LNCaP clone FGC (cell line): Measurements from ENCODE around the gene PTPA.

Source experiments
- DNase-seq: peaks from one replicate; pipeline ENCODE4 v3.0.0-alpha.2; 2011; ENCODE audit warnings: low read depth
- H3K4me3 ChIP-seq: 2 replicates; pipeline ENCODE4 v1.5.1; 2011; ENCODE audit warnings: mild to moderate bottlenecking, low read depth, low read length, control low read depth
- TF ChIP-seq, protein P1 (sequence below): IDR thresholded peaks from 2 replicates; pipeline ENCODE4 v1.5.1; 2012; ENCODE audit warnings: mild to moderate bottlenecking; ENCODE audit not compliant: control insufficient read depth, insufficient read depth; ENCODE audit errors: extremely low read depth

The PTPA gene

DNA sequence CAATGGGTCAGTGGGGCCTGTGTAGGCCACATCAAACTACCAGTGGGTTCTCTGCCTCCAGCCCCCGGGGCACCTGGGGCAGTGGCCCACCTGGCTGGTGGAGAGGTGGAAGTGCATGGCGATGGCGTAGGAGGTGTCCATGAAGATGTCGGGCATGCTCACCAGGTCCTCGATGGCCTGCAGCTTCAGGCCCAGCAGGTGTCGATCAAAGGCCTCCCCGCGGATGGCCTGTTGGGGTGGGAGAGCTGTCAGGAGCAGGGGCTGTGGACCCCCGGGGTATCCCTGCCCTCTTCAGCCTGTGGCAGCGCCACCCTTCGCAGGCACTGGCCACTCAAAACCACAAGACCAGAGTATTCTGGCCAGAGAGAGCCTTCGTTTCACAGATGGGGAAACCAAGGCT lies 15.3 kb upstream of the PTPA start:
- no peak overlapping the region for H3K4me3 ChIP-seq
- no peak for DNase-seq
- TF ChIP-seq, protein P1, sequence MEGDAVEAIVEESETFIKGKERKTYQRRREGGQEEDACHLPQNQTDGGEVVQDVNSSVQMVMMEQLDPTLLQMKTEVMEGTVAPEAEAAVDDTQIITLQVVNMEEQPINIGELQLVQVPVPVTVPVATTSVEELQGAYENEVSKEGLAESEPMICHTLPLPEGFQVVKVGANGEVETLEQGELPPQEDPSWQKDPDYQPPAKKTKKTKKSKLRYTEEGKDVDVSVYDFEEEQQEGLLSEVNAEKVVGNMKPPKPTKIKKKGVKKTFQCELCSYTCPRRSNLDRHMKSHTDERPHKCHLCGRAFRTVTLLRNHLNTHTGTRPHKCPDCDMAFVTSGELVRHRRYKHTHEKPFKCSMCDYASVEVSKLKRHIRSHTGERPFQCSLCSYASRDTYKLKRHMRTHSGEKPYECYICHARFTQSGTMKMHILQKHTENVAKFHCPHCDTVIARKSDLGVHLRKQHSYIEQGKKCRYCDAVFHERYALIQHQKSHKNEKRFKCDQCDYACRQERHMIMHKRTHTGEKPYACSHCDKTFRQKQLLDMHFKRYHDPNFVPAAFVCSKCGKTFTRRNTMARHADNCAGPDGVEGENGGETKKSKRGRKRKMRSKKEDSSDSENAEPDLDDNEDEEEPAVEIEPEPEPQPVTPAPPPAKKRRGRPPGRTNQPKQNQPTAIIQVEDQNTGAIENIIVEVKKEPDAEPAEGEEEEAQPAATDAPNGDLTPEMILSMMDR = no peak

DNA sequence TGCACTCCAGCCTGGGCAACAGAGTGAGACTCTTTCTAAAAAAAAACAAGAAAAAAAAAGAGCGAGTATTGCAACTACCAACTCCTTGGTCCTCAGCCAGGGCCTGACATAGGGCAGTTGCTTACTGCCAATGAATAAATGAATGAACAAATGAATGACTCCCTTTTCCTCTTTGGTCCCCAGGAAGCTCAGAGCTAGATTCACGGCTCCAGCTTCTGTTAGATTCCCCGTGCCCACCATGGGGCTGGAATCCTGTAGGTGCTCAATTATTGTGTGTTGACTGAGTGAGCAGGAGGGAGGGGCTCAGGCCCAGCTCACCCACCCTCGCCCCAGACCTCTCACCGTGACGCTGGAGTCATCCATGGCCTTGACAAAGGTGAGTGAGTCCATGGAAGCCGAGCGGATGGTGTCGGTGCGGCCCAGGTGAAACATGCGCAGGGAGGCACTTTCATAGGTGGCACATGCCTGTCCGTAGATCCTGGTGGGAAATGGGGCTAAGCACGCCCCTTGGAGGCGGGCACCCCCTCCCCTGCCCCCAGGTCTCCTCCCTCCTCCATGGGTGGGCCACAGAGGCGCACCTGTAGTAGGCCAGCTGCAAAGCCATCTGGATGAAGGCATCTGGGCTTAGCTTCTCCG lies 13.4 kb upstream of the PTPA start:
- TF ChIP-seq, protein P1 = no peak
- no peak overlapping the region for H3K4me3 ChIP-seq
- DNase-seq = no peak

DNA sequence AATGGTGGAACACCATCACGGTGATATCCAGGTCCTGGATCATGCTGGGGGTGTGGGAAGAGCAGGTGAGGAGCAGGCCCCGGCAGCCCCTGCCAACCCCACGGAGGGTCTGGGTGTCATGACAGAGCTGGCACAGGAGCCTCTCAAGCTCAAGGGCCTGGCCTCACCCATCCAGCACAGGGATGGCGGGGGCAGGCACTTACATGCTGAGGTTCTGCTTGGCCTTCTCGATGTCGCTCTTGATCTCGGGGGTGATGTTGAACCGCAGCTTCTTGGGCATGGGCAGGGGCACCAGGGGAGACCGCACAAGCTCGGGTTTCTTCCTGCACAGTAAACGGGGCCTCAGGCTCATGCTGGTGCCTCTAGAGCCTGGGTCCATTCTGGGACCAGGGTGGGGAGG lies 12.9 kb upstream of the PTPA start:
- TF ChIP-seq, protein P1 = no peak
- no peak overlapping the region for H3K4me3 ChIP-seq
- no peak for DNase-seq

DNA sequence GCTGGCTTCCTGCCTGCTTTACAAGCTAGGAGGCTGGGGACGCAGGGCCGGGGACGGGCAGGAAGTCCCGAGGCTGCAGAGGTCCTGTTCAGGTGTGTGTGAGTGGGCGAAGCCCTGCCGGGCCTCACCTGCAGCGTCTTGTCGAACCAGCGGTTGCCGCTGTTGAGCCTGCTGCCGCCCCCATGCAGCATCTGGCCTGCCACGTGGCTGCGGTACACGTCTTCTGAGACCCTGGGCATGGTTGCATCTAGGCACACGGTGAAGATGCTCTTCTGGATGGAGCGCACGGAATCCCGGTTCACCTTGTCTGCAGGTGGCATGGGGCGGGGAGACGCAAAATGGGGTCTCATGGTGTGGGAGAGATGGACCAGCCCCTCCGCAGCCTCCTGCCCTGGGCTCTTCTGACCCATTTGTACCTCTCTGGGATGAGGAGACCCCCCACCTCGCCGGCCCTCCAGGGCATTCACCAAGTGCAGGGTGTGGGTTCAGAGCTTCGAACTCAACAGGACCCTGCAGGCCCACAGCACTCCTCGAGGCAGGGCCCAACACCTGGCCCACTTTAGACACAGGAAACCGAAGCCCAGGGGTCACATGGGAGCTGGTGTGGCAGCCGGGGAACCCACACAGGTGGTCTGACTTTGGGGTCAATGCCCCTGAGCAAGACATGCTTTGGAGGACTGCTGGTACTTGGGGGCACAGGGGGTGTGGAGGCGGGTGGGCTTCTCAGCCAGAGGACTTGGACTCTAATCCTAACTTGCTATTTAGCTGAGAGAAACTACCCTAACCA lies 10.6 kb upstream of the PTPA start:
- TF ChIP-seq, protein P1 = no peak
- DNase-seq = no peak

DNA sequence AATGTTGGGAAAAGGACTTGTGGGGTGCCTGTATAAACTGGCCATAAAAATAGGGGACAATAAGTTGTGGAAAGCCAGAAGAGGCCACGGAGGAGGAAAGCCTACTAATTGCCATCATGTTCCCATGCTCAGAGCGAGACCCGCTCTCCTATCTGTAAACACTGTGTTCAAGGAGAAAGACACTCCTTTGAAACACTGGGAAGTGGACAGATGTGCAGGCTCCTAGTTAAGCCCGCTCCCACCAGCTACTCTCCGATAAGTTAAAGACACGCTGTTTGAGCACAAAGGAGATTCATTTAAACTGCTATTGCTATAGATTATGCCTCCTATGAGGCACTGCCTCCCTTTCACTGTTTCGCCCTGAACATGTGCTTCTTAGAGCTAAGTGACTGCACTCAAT lies 9.9 kb upstream of the PTPA start:
- TF ChIP-seq, protein P1 = no peak

More for the DNA sequence above, 10.6 kb upstream of the PTPA start:
- no peak overlapping the region for H3K4me3 ChIP-seq

DNA sequence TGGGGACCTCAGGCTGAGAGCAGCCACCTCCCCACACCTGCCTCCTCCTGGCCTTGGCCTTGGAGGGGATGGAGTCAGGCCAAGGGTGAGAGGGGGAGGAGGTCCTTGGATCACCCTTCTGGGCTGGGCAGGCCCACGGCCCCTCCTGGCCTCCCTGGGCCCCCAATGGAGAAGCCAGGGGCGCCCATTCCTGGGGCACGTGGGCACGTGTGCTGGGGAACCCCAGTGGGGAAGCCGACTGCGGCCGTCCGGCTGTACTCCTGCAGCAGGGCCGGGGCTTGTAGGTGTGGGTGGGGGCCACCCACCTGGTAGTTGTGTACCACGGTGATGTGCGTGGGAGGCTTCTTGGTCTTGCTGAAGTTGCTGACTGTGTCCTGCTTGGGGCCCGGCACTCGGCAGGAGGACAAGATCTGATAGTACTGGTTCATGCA lies 9.1 kb upstream of the PTPA start:
- TF ChIP-seq, protein P1 = no peak
- DNase-seq = no peak
- H3K4me3 ChIP-seq = no peak overlapping the region

More for the DNA sequence above, 9.9 kb upstream of the PTPA start:
- H3K4me3 ChIP-seq = no peak overlapping the region
- DNase-seq = no peak
